HCT116 (cell line): ENCODE measurements around the gene MTUS2.

ENCODE experiments used
- CEBPB ChIP-seq: IDR thresholded peaks from 2 replicates; pipeline ENCODE4 v1.6.1; 2012; ENCODE audit warnings: low read depth
- CTCF ChIP-seq, 3 experiments: fragments of 200-600 bp in 1 of 3; sonication (generic) in 1 of 3; IDR thresholded peaks in 2 of 3; conservative IDR thresholded peaks in 1 of 3; 2 replicates each; pipeline ENCODE4 v1.5.1; 2012 to 2017; ENCODE audit warnings: low read depth in 2 of 3, low read length in 2 of 3, antibody characterized with exemption in 1 of 3, borderline replicate concordance in 1 of 3, control low read depth in 1 of 3, mild to moderate bottlenecking in 1 of 3, mixed read lengths in 1 of 3, mixed run types in 1 of 3, moderate library complexity in 1 of 3; ENCODE audit not compliant: insufficient read depth in 1 of 3
- EGR1 ChIP-seq: IDR thresholded peaks from 2 replicates; pipeline ENCODE4 v1.6.1; 2012; ENCODE audit warnings: low read depth
- EZH2 ChIP-seq: fragments of 200-600 bp; sonication (generic); IDR thresholded peaks from 2 replicates; pipeline ENCODE4 v1.6.1; 2017; ENCODE audit warnings: antibody characterized with exemption, mixed run types
- FOSL1 ChIP-seq: IDR thresholded peaks from 2 replicates; pipeline ENCODE4 v1.6.1; 2012; ENCODE audit warnings: low read depth
- JUND ChIP-seq: IDR thresholded peaks from 2 replicates; pipeline ENCODE4 v1.6.1; 2012
- POLR2A ChIP-seq: IDR thresholded peaks from 2 replicates; pipeline ENCODE4 v1.7.0; 2011; ENCODE audit warnings: borderline replicate concordance; ENCODE audit not compliant: insufficient read depth, insufficient read length; ENCODE audit errors: extremely low read depth
- POLR2AphosphoS5 ChIP-seq: IDR thresholded peaks from 2 replicates; pipeline ENCODE4 v1.6.1; 2011; ENCODE audit warnings: mild to moderate bottlenecking, low read depth, low read length, moderate library complexity
- RAD21 ChIP-seq: IDR thresholded peaks from 2 replicates; pipeline ENCODE4 v1.6.1; 2012; ENCODE audit warnings: low read depth, mild to moderate bottlenecking
- SP1 ChIP-seq: IDR thresholded peaks from 2 replicates; pipeline ENCODE4 v1.6.1; 2012; ENCODE audit warnings: low read depth
- YY1 ChIP-seq: IDR thresholded peaks from 2 replicates; pipeline ENCODE4 v1.6.1; 2011; ENCODE audit warnings: low read length, low read depth, moderate library complexity, mild to moderate bottlenecking; ENCODE audit not compliant: insufficient replicate concordance; ENCODE audit errors: extremely low read depth
- TF ChIP-seq, protein P1 (sequence below): IDR thresholded peaks from 2 replicates; pipeline ENCODE4 v1.6.1; 2012
- TF ChIP-seq, protein P2 (sequence below): IDR thresholded peaks from 2 replicates; pipeline ENCODE4 v1.6.1; 2012; ENCODE audit warnings: low read depth

DNA sequence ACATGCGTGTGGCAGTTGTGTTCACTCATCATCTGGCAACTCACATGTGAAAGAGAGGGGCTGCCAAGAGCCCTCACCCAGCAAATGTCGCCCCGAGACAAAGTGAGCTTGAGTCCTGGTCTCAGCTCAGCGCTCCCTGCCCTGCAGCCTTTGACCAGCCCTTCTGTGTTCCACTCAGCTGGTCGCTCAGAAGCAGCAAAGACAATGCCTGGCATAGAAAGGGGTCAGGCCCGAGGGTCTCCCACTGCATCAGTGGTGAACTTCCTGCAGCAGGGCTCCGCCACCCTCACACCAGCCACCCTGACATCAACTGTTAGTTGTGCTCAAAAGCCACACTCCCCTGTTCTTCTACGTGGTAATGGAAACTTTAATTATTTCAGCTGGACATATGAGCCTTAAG is 707.4 kb downstream of the MTUS2 start:
- TF ChIP-seq, protein P1, sequence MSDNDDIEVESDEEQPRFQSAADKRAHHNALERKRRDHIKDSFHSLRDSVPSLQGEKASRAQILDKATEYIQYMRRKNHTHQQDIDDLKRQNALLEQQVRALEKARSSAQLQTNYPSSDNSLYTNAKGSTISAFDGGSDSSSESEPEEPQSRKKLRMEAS, result no peak
- TF ChIP-seq CTCF (IDR thresholded peaks at IDR 0.05 in 2 of 3, conservative IDR thresholded peaks at IDR 0.05 in 1 of 3; ENCODE audit: borderline replicate concordance in 1 of 3, insufficient read depth in 1 of 3, low read depth in 2 of 3, low read length in 2 of 3), result no peak
- TF ChIP-seq POLR2A, result no peak
- TF ChIP-seq YY1, result no peak
- TF ChIP-seq POLR2AphosphoS5, result no peak
- TF ChIP-seq SP1, result no peak
- TF ChIP-seq RAD21, result no peak
- no peak for TF ChIP-seq CEBPB
- TF ChIP-seq EGR1, result no peak
- no peak for TF ChIP-seq EZH2
- TF ChIP-seq JUND, result no peak
- TF ChIP-seq, protein P2, sequence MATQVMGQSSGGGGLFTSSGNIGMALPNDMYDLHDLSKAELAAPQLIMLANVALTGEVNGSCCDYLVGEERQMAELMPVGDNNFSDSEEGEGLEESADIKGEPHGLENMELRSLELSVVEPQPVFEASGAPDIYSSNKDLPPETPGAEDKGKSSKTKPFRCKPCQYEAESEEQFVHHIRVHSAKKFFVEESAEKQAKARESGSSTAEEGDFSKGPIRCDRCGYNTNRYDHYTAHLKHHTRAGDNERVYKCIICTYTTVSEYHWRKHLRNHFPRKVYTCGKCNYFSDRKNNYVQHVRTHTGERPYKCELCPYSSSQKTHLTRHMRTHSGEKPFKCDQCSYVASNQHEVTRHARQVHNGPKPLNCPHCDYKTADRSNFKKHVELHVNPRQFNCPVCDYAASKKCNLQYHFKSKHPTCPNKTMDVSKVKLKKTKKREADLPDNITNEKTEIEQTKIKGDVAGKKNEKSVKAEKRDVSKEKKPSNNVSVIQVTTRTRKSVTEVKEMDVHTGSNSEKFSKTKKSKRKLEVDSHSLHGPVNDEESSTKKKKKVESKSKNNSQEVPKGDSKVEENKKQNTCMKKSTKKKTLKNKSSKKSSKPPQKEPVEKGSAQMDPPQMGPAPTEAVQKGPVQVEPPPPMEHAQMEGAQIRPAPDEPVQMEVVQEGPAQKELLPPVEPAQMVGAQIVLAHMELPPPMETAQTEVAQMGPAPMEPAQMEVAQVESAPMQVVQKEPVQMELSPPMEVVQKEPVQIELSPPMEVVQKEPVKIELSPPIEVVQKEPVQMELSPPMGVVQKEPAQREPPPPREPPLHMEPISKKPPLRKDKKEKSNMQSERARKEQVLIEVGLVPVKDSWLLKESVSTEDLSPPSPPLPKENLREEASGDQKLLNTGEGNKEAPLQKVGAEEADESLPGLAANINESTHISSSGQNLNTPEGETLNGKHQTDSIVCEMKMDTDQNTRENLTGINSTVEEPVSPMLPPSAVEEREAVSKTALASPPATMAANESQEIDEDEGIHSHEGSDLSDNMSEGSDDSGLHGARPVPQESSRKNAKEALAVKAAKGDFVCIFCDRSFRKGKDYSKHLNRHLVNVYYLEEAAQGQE, result no peak
- no peak for TF ChIP-seq FOSL1
